ENCODE measurements around the gene F13B. TPM values are rescaled to one million over a fixed set of nuclear protein-coding genes. Genes with fewer than 3 reads are reported as not detected.
"Not testable (repeated sequence)": the region's sequence is repeated elsewhere in the genome, so short reads cannot be mapped to it uniquely, and the experiment has no call there.

Gene F13B
- polyA plus RNA-seq, 4 donors: 1.2 TPM; not detected in 3

- no peak for DNase-seq (ENCODE audit: low read depth in 4 of 4, low spot score in 2 of 4)
Measured at GRCh38 chr1:197049100-197049499, 18.0 kb downstream of the F13B start.

DNA sequence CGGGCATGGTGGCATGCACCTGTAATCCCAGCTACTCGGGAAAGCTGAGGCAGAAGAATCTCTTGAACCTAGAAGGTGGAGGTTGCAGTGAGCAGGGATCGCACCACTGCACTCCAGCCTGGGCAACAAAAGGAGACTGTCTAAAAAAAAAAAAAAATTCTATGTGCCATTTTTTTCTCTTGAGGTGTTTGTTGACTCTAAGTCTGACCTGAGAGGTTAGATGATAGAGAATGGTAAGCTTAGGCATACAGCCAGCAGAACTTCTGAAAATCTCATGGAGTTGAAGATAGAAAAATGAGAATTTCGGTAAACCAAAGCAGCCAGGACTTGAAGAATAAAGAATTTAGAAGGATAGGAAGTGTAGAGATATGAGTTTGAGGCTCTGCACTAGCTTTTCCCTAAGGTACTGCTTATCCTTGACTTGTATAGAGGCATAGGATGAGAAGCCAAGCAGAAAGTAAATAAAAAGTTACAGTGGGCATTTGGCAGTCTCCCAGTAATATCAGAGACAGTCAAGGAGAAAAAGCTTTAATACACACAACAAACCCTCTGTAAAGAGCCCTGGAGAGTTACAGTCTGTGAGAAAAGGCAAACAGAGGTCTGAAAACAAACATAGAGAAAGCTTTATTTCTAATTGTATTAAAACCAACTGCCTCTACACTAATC is 24.3 kb downstream of the F13B start:
- no peak for DNase-seq (ENCODE audit: low read depth in 4 of 4, low spot score in 2 of 4)

GRCh38 chr1:197041486-197042353 is 25.3 kb downstream of the F13B start:
- no peak for DNase-seq (ENCODE audit: low read depth in 4 of 4, low spot score in 2 of 4)

GRCh38 chr1:197036861-197037260 is 30.2 kb downstream of the F13B start:
- DNase-seq (ENCODE audit: low read depth in 4 of 4, low spot score in 2 of 4): no peak

- not testable (repeated sequence) for DNase-seq (ENCODE audit: low read depth in 4 of 4, low spot score in 2 of 4)
Measured at GRCh38 chr1:197034631-197035339, 32.3 kb downstream of the F13B start.

DNA sequence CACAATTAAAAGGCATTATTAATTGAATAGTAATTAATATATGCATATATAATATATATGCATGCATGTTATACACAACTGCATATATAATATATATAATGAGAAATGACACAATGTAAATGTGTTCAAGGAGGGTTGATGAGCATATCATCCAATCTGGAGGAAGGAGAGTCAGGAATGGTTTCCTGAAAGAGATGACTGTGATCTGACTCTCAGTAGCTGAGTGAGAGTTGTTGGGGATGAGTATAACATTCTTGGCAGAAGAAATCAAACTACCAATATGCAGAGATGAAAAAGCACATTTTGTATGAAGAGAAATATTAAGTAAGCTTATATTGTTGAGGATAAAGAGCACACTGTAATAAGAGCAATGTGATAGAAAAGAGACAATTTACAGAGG is 37.3 kb downstream of the F13B start:
- no peak for DNase-seq (ENCODE audit: low read depth in 4 of 4, low spot score in 2 of 4)

DNA sequence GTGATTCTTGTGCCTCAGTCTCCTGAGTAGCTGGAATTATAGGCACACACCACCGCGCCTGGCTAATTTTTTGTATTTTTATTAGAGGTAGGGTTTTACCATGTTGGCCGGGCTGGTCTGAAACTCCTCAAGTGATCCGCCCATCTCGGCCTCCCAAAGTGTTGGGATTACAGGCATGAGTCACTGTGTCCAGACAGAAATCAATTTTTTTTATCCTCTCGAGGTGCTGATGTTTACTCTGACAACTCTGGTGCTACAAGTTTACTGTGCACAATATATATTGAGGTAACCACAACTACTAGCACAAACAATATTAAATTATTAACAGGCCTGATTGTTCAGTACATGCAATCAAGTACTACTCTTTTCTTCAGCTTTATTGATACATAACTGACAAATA is 39.7 kb downstream of the F13B start:
- no peak for DNase-seq (ENCODE audit: low read depth in 4 of 4, low spot score in 2 of 4)

DNA sequence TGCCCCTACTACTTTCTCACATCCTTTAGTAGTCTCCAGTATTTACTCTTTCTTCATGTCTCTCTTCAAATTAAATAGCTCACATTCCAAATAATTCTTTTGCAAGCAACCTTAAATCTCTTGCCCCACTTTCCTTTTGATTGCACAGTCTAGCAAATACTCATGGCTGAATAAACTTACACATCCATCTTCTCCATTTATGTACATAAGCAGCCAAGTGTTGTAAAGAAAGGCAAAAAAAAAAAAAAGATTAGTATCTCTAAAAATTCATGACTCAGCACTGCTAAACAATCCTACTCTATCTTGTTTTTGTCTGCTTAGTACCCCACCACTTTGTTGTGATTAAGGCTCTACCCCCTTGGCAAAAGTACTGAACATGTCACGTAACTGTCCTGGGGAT is 42.6 kb downstream of the F13B start:
- DNase-seq (ENCODE audit: low read depth in 4 of 4, low spot score in 2 of 4): no peak

GRCh38 chr1:197021716-197022115 is 45.3 kb downstream of the F13B start:
- no peak for DNase-seq (ENCODE audit: low read depth in 4 of 4, low spot score in 2 of 4)

DNA sequence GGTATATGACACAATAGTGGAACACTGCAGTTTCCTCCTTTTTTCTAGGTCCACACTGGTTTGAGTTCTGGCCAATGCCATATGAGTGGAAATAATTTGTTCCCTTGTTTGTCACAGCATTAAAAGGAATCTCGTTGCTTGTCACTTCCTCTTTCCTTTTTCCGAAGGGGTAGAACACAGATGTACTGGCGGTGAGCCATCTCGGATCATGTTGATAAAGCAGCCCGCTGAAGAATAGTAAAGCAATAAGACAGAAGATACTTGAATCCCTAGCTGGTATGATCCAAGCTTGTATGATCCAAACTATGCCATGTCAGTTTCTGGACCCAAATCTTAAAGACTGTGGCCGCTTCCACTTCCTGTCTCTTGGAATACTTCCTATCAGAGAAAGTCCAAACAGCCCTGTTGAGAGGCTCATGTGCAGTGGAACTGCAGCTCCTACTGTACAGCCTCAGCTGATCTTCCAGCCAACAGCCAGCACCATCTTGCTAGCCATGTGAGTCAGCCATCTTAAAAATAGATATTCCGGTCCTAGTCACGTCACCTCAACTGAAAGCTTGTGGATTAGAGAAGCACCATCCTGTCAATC is 49.4 kb downstream of the F13B start:
- DNase-seq (ENCODE audit: low read depth in 4 of 4, low spot score in 2 of 4): no peak

DNA sequence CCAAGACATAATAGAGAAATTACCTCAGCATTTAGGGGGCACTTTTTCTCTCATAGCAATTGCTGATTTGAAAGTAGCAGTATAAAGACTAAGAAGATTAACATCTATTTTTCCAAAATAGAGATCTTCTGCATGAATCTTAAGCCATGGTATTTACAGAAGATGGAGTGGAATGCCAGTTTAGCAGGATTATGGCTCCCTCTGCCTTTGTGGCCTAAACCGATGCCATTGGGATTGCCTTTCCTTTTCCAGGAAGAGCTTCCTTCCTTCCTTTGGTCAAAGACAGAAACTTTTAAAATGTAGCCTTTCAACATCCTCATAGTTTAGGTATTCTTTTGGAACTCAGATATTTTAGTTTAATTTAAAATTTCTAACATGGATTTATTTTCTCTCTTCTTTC is 50.3 kb downstream of the F13B start:
- no peak for DNase-seq (ENCODE audit: low read depth in 4 of 4, low spot score in 2 of 4)

- DNase-seq (ENCODE audit: low read depth in 4 of 4, low spot score in 2 of 4): no peak
Measured at GRCh38 chr1:197013234-197013633, 53.8 kb downstream of the F13B start.

DNA sequence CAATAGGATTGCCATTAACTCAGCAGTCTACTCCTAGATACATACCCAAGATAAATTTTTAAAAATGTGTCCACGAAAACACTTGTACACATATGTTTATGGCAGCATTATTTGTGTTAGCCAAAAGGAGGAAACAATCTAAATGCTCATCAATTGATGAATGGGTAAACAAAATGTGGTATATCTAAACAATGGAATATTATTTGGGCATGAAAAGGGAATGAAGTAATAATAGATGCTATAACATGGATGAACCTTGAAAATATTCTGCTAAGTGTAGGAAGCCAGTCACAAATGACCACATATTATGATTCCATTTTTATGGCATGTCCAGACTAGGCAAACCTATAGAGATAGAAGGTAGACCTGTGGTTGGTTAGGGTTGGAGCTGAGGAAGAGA is 55.4 kb downstream of the F13B start:
- no peak for DNase-seq (ENCODE audit: low read depth in 4 of 4, low spot score in 2 of 4)

- DNase-seq (ENCODE audit: low read depth in 4 of 4, low spot score in 2 of 4): no peak
Measured at GRCh38 chr1:197008861-197009260, 58.2 kb downstream of the F13B start.

DNA sequence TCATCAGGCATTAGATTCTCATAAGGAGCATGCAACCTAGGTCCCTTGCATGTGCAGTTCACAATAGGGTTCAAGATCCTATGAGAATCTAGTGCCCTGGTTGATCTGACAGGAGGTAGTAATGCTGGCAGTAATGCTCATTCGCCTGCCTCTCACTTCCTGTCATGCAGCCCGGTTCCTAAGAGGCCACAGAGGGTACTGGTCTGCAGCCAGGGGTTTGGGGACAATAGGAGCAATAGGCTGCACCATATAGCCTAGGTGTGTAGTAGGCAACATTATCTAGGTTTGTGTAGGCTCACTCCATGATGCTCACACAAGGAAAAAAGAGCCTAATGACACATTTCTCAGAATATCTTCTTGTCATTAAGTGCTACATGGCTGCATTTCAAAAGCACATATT is 63.9 kb downstream of the F13B start:
- DNase-seq (ENCODE audit: low read depth in 4 of 4, low spot score in 2 of 4): no peak

DNA sequence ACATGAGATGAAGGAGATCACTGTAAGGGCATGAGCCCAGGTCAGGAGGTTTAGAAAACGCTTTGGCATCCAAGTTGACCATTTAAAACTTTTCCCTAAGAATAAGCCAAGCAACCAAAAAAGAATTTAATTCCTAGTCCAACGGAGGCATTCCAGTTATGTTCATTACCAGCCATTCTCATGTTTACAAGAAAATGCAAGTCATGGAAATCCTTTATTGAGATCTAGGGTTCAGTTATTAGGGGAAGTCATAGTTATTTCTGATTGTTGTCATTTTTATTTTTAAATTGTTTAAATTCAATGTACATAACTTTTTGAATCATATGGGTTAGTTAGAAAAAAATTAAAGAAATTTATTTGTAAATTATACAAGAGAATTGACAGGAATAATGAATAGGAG is 65.2 kb downstream of the F13B start:
- DNase-seq (ENCODE audit: low read depth in 4 of 4, low spot score in 2 of 4): no peak

DNA sequence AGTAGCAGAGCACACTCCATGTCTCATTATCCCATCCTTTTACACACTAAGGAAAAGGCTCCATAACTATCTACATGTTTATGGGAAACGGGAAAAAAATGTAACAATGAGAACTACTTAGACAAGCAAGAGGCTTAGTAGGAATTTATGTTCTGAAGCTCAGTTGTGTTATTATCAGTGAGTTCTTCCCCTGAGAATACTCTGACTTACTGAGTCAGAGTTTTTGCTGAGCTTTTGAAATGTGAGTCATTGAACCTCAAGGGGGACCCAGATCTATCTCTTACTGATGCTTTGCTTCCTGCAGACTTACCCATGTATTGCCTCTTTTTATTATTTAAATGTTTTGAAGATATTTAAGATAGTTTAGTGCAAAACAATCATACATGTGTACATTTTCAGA is 69.6 kb downstream of the F13B start:
- DNase-seq (ENCODE audit: low read depth in 4 of 4, low spot score in 2 of 4): no peak

- no peak for DNase-seq (ENCODE audit: low read depth in 4 of 4, low spot score in 2 of 4)
Measured at GRCh38 chr1:196993916-196994315, 73.1 kb downstream of the F13B start.

DNA sequence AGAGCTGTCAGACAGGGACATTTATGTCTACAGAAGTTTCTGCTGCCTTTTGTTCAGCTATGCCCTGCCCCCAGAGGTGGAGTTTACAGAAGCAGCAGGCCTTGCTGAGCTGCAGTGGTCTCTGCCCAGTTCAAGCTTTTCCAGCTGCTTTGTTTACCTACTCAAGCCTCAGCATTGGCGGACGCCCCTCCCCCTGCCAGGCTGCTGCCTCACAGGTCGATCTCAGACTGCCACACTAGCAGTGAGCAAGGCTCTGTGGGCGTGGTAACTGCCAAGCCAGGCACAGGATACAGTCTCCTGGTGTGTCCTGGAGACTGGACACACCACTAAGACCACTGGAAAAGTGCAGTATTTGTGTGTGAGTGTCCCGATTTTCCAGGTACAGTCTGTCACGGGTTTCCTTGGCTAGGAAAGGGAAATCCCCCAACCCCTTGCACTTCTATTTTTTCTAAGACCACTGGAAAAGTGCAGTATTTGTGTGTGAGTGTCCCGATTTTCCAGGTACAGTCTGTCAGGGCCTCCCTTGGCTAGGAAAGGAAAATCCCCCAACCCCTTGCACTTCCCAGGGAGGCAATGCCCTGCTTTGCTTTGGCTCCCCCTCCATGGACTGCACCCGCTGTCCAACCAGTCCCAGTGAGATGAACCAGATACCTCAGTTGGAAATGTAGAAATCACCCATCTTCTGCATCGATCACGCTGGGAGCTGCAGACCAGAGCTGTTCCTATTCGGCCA is 75.0 kb downstream of the F13B start:
- DNase-seq (ENCODE audit: low read depth in 4 of 4, low spot score in 2 of 4): peak in 1 of 4 donors; percentile 6
